Loucy (cell line): Measurements from ENCODE around the gene MOV10L1.
"Not testable (repeated sequence)": the region's sequence is repeated elsewhere in the genome, so short reads cannot be mapped to it uniquely, and the experiment has no call there.

Experiments used
- H2AFZ ChIP-seq: fragments of 200-600 bp; sonication (generic); 2 replicates; pipeline ENCODE4 v1.6.0; 2016; ENCODE audit warnings: antibody characterized with exemption, mild to moderate bottlenecking, low read length, moderate library complexity
- H3F3A ChIP-seq: fragments of 200-600 bp; 2 replicates; pipeline ENCODE4 v1.6.0; 2016; ENCODE audit warnings: antibody characterized with exemption, low read depth, mild to moderate bottlenecking
- H3K27me3 ChIP-seq: fragments of 200-600 bp; sonication (generic); 2 replicates; pipeline ENCODE4 v1.6.1; 2014; ENCODE audit warnings: low read length, mild to moderate bottlenecking; ENCODE audit not compliant: insufficient read depth, poor library complexity, severe bottlenecking
- H3K36me3 ChIP-seq: fragments of 200-600 bp; sonication (generic); 2 replicates; pipeline ENCODE4 v1.6.1; 2016; ENCODE audit warnings: low read length; ENCODE audit not compliant: insufficient read depth
- H3K4me1 ChIP-seq: fragments of 200-600 bp; sonication (generic); 2 replicates; pipeline ENCODE4 v1.5.1; 2014; ENCODE audit warnings: low read length, mild to moderate bottlenecking; ENCODE audit not compliant: insufficient read depth, poor library complexity, severe bottlenecking
- H3K4me2 ChIP-seq: fragments of 200-600 bp; sonication (generic); 2 replicates; pipeline ENCODE4 v1.6.0; 2014; ENCODE audit warnings: antibody characterized with exemption, low read length, low read depth, mild to moderate bottlenecking; ENCODE audit not compliant: poor library complexity, severe bottlenecking
- H3K4me3 ChIP-seq: fragments of 200-600 bp; sonication (generic); 2 replicates; pipeline ENCODE4 v1.5.1; 2014; ENCODE audit warnings: low read length, mild to moderate bottlenecking, mixed read lengths; ENCODE audit not compliant: poor library complexity, severe bottlenecking
- H3K79me2 ChIP-seq: fragments of 200-600 bp; sonication (generic); 2 replicates; pipeline ENCODE4 v1.6.1; 2014; ENCODE audit warnings: low read length; ENCODE audit not compliant: insufficient read depth
- H3K9ac ChIP-seq: fragments of 200-600 bp; sonication (generic); 2 replicates; pipeline ENCODE4 v1.6.0; 2014; ENCODE audit warnings: mild to moderate bottlenecking, low read depth, low read length, moderate library complexity; ENCODE audit not compliant: poor library complexity, severe bottlenecking
- H3K9me2 ChIP-seq: fragments of 200-600 bp; sonication (generic); replicated peaks from 2 replicates; pipeline ENCODE4 v1.6.1; 2016; ENCODE audit warnings: low read depth, low read length, mixed read lengths
- H3K9me3 ChIP-seq: fragments of 200-600 bp; sonication (generic); 2 replicates; pipeline ENCODE4 v1.6.1; 2014; ENCODE audit warnings: mild to moderate bottlenecking, antibody characterized with exemption, low read length, low read depth; ENCODE audit not compliant: insufficient read depth
- H4K20me1 ChIP-seq: fragments of 200-600 bp; sonication (generic); 2 replicates; pipeline ENCODE4 v1.6.0; 2014; ENCODE audit warnings: antibody characterized with exemption, low read length, mild to moderate bottlenecking; ENCODE audit not compliant: insufficient read depth, poor library complexity, severe bottlenecking
- CTCF ChIP-seq: fragments of 200-600 bp; sonication (generic); conservative IDR thresholded peaks from 2 replicates; pipeline ENCODE4 v1.5.1; 2014; ENCODE audit warnings: mild to moderate bottlenecking, antibody characterized with exemption, low read length
- EZH2phosphoT487 ChIP-seq: fragments of 200-600 bp; IDR thresholded peaks from 2 replicates; pipeline ENCODE4 v1.6.1; 2018; ENCODE audit warnings: antibody characterized with exemption, mild to moderate bottlenecking, moderate library complexity, borderline replicate concordance

Gene MOV10L1

GRCh38 chr22:50162391-50162956, 72.7 kb downstream of the MOV10L1 start:
- no peaks in the 10 kb centered on the region for H3F3A ChIP-seq
- H3K4me1 ChIP-seq: no peaks in the 10 kb centered on the region
- H4K20me1 ChIP-seq: no peaks in the 10 kb centered on the region
- TF ChIP-seq EZH2phosphoT487 (no peak), CTCF (no peak)
- no peaks in the 10 kb centered on the region for H3K9me3 ChIP-seq
- no peaks in the 10 kb centered on the region for H3K36me3 ChIP-seq
- H3K4me3 ChIP-seq: no peak overlapping the region
- no peak overlapping the region for H3K4me2 ChIP-seq
- no peak overlapping the region for H2AFZ ChIP-seq
- H3K9me2 ChIP-seq: no peaks in the 10 kb centered on the region
- H3K79me2 ChIP-seq: no peaks in the 10 kb centered on the region
- H3K27me3 ChIP-seq: no peaks in the 10 kb centered on the region
- no peak overlapping the region for H3K9ac ChIP-seq

GRCh38 chr22:50165436-50166123, 75.8 kb downstream of the MOV10L1 start:
- Histone ChIP-seq H3K36me3 (no peaks in the 10 kb centered on the region), H3K9ac (no peak overlapping the region), H2AFZ (no peak overlapping the region), H3K9me3 (no peaks in the 10 kb centered on the region), H3K4me3 (no peak overlapping the region), H3K27me3 (no peaks in the 10 kb centered on the region), H3K79me2 (no peaks in the 10 kb centered on the region), H4K20me1 (no peaks in the 10 kb centered on the region), H3K9me2 (no peaks in the 10 kb centered on the region), H3K4me2 (no peak overlapping the region), H3F3A (no peaks in the 10 kb centered on the region), H3K4me1 (no peaks in the 10 kb centered on the region)
- no peak for TF ChIP-seq CTCF
- TF ChIP-seq EZH2phosphoT487: no peak

- no peaks in the 10 kb centered on the region for H3K9me3 ChIP-seq
- no peaks in the 10 kb centered on the region for H3K36me3 ChIP-seq
- no peak overlapping the region for H2AFZ ChIP-seq
- no peaks in the 10 kb centered on the region for H4K20me1 ChIP-seq
- TF ChIP-seq EZH2phosphoT487 (no peak), CTCF (no peak)
- H3K9me2 ChIP-seq: no peaks in the 10 kb centered on the region
- H3K27me3 ChIP-seq: no peaks in the 10 kb centered on the region
- H3K79me2 ChIP-seq: no peaks in the 10 kb centered on the region
- no peaks in the 10 kb centered on the region for H3K4me1 ChIP-seq
- H3K4me3 ChIP-seq: no peak overlapping the region
- no peak overlapping the region for H3K4me2 ChIP-seq
- no peaks in the 10 kb centered on the region for H3F3A ChIP-seq
- H3K9ac ChIP-seq: no peak overlapping the region
Observed at GRCh38 chr22:50167689-50168489, 78.1 kb downstream of the MOV10L1 start.

- H3K4me2 ChIP-seq, H3K9me3 ChIP-seq, H2AFZ ChIP-seq, H4K20me1 ChIP-seq, H3K9me2 ChIP-seq, H3K79me2 ChIP-seq, H3K4me1 ChIP-seq, H3F3A ChIP-seq, H3K27me3 ChIP-seq, H3K36me3 ChIP-seq, H3K4me3 ChIP-seq, H3K9ac ChIP-seq: not testable (repeated sequence)
Observed at GRCh38 chr22:50168490-50169180, 78.8 kb downstream of the MOV10L1 start.
